Calu3 (cell line): ENCODE results near the gene NDC80. TPM values are rescaled to one million over a fixed set of nuclear protein-coding genes. Genes with fewer than 3 reads are reported as not detected.

Source experiments
- BruUV-seq: library from RNA; stranded (reverse); fragments of 400-500 nt; replicated peaks from 2 replicates; lab custom pipeline; 2021; lab: Mats Ljungman, UMichigan
- CTCF ChIA-PET: fragments of 300-600 bp; sonication (Branson Sonifier 250); formaldehyde crosslinking; loops from one replicate; lab custom pipeline; 2022; ENCODE audit warnings: antibody characterized with exemption; lab: Charles Lee
- DNase-seq: peaks from one replicate; pipeline ENCODE4 v3.0.0; 2022
- H3K27ac Mint-ChIP-seq: one replicate; pipeline ENCODE4 v1.8.0; 2022; ENCODE audit warnings: mixed read lengths; ENCODE audit not compliant: unreplicated experiment
- H3K27me3 Mint-ChIP-seq: one replicate; pipeline ENCODE4 v1.8.0; 2022; ENCODE audit warnings: mixed read lengths; ENCODE audit not compliant: unreplicated experiment
- H3K36me3 Mint-ChIP-seq: one replicate; pipeline ENCODE4 v1.8.0; 2022; ENCODE audit warnings: mild to moderate bottlenecking, moderate library complexity, mixed read lengths; ENCODE audit not compliant: insufficient read depth, unreplicated experiment
- H3K4me1 Mint-ChIP-seq: one replicate; pipeline ENCODE4 v1.8.0; 2022; ENCODE audit warnings: mild to moderate bottlenecking, low read depth, mixed read lengths; ENCODE audit not compliant: unreplicated experiment
- H3K4me3 Mint-ChIP-seq: one replicate; pipeline ENCODE4 v1.8.0; 2022; ENCODE audit warnings: mild to moderate bottlenecking, low read depth, moderate library complexity, mixed read lengths; ENCODE audit not compliant: unreplicated experiment
- H3K9me3 Mint-ChIP-seq: one replicate; pipeline ENCODE4 v1.8.0; 2022; ENCODE audit warnings: low read depth, mixed read lengths; ENCODE audit not compliant: unreplicated experiment
- intact Hi-C: fragments of 100-400 bp; cut with micrococcal nuclease; formaldehyde crosslinking; loops from one replicate; pipeline ENCODE4 v1.10.0; 2022; ENCODE audit not compliant: unreplicated experiment
- total RNA-seq: library from RNA; stranded (reverse); gene quantifications from 2 replicates; pipeline ENCODE4 v1.2.3, GENCODE V29; 2022
- TF ChIP-seq, protein P1 (sequence below): fragments of 200-600 bp; IDR thresholded peaks from one replicate; pipeline ENCODE4 v1.8.0; 2022; ENCODE audit warnings: antibody characterized with exemption; ENCODE audit not compliant: unreplicated experiment

NDC80 gene
- total RNA-seq, 1 experiment from 2014 or later: 56.0 TPM

DNA sequence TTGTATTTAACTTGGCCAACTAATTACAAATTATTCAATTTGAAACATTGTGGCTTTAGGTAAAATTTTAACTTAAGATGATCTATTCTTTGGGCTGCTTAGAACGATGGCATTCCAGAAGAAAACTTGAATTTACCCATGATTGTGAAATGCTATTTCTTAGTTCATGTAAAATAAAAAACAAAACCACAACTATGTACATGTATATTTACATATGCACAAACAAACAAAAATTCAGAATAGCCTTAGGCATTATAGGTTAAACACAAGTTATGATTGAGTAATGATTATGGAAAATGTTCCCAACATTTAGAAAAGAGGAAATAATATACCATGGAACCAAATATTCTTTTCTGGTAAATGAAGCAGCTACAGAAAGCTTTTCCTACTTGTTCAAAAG, 80.6 kb downstream of the NDC80 start:
- TF ChIP-seq, protein P1, sequence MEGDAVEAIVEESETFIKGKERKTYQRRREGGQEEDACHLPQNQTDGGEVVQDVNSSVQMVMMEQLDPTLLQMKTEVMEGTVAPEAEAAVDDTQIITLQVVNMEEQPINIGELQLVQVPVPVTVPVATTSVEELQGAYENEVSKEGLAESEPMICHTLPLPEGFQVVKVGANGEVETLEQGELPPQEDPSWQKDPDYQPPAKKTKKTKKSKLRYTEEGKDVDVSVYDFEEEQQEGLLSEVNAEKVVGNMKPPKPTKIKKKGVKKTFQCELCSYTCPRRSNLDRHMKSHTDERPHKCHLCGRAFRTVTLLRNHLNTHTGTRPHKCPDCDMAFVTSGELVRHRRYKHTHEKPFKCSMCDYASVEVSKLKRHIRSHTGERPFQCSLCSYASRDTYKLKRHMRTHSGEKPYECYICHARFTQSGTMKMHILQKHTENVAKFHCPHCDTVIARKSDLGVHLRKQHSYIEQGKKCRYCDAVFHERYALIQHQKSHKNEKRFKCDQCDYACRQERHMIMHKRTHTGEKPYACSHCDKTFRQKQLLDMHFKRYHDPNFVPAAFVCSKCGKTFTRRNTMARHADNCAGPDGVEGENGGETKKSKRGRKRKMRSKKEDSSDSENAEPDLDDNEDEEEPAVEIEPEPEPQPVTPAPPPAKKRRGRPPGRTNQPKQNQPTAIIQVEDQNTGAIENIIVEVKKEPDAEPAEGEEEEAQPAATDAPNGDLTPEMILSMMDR: no peak
- no peak overlapping the region for H3K27ac Mint-ChIP-seq
- CTCF ChIA-PET: interaction anchor here (0.7 kb wide), 1 partner anchor 30 kb away, joined by 6 read pairs; no protein-coding TSS in a partner anchor
- peaks cover 26% of the 10 kb centered on the region for H3K36me3 Mint-ChIP-seq
- no peaks in the 10 kb centered on the region for H3K27me3 Mint-ChIP-seq
- intact Hi-C loops: no loop called here
- H3K4me3 Mint-ChIP-seq: no peak overlapping the region
- no peak for DNase-seq
- BruUV-seq: no TSS peak
- H3K4me1 Mint-ChIP-seq: peaks cover 9% of the 10 kb centered on the region
- H3K9me3 Mint-ChIP-seq: no peaks in the 10 kb centered on the region

DNA sequence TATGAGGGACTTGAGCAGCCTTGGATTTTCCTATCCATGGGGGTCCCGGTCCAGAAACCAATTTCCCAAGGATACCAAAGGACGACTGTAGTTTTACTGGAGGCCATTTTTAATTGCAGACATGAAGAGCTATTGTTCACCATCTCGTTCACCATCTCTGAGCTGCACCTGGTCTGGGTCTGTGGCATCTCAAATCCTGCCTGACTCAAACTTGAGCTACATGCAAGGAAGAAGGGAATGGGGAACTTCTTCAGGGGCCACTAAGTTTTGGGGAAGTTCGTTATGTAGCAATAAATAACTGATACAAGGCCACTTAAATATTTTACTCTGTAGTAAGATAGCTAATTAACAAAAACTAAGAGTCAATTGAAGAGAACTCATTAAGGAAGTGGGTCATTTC, 82.1 kb downstream of the NDC80 start:
- Mint-ChIP-seq H3K36me3 (peaks cover 40% of the 10 kb centered on the region), H3K27ac (no peak overlapping the region), H3K4me1 (peaks cover 9% of the 10 kb centered on the region), H3K4me3 (no peak overlapping the region), H3K27me3 (no peaks in the 10 kb centered on the region), H3K9me3 (no peaks in the 10 kb centered on the region)
- CTCF ChIA-PET: interaction anchor here (0.5 kb wide), 1 partner anchor 423 kb away, joined by 3 read pairs; no protein-coding TSS in a partner anchor
- intact Hi-C loops: no loop called here
- BruUV-seq: no TSS peak
- TF ChIP-seq, protein P1: no peak
- DNase-seq: no peak

DNA sequence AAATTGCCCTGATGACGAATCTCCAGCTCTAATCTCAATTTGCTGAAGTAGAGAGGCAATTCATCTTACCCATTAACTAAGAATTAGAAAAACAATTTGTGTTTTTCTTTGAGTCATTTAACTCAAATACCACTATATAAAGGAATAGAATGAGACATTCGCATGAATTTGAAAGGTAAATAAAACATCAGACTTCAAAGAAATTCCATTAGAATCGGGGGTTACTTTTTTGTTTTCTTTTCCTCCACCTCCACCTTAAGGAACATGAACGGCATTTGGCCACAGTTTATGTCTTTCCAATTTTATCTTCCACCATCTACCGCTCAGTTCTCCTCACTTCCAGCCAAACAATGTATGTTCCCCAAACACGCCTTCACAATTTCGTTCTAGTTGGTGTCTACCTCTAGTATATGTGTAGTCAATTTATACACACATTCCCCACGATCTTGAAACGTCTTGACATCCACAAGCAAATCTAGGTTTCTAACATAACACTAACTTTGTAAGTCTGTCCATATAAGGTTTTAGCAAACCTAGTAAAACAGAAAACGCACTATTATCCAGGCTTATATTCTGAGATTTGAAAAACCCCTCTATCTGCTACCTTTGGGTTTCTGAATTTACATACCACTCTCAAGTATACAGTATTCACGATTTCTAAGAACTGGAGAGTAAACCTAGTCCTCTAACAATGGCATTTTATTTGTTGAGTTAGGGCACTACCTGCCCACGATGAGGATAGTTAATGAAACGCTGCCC, 83.0 kb downstream of the NDC80 start:
- CTCF ChIA-PET: interaction anchor here (0.5 to 0.6 kb wide), 2 partner anchors 35 to 422 kb away, joined by 3 to 5 read pairs; no protein-coding TSS in a partner anchor
- H3K4me3 Mint-ChIP-seq: peak overlapping the region; percentile 92
- H3K9me3 Mint-ChIP-seq: no peaks in the 10 kb centered on the region
- peak overlapping the region; percentile 95 for H3K27ac Mint-ChIP-seq
- no peak for DNase-seq
- H3K36me3 Mint-ChIP-seq: peaks cover 44% of the 10 kb centered on the region
- intact Hi-C loops: no loop called here
- H3K4me1 Mint-ChIP-seq: peaks cover 9% of the 10 kb centered on the region
- H3K27me3 Mint-ChIP-seq: no peaks in the 10 kb centered on the region
- TF ChIP-seq, protein P1: no peak
- no TSS peak for BruUV-seq

DNA sequence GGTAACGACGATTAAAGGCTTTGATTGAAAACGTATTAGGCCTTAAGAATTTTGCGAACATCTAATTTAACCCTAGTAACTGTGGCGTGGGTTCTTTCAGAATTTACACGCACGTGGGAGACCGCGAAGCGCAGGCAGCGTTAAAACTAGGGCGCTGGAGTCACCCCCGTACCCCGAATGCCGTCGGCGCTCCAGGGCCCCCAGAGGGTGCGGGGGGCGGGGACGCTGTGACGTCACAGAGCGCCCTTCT, 83.5 kb downstream of the NDC80 start:
- TF ChIP-seq, protein P1: no peak
- peak overlapping the region; percentile 95 for H3K27ac Mint-ChIP-seq
- H3K4me3 Mint-ChIP-seq: peak overlapping the region; percentile 92
- DNase-seq: peak; percentile 63
- no TSS peak for BruUV-seq
- H3K36me3 Mint-ChIP-seq: peaks cover 44% of the 10 kb centered on the region
- no peaks in the 10 kb centered on the region for H3K9me3 Mint-ChIP-seq
- CTCF ChIA-PET: interaction anchor here (0.6 kb wide), 1 partner anchor 35 kb away, joined by 5 read pairs; no protein-coding TSS in a partner anchor
- intact Hi-C loops: loop anchor here (5.0 kb wide), 2 partner anchors 68 to 83 kb away; partner anchors contain the start of genes METTL4 and NDC80
- H3K4me1 Mint-ChIP-seq: peaks cover 9% of the 10 kb centered on the region
- no peaks in the 10 kb centered on the region for H3K27me3 Mint-ChIP-seq
